ENCODE data around the gene CAPN7. TPM values are rescaled to one million over a fixed set of nuclear protein-coding genes. Genes with fewer than 3 reads are reported as not detected.
A peak's percentile ranks its signal among the peaks of the same experiment; 100 is the strongest.

Gene CAPN7
- total RNA-seq, 4 donors from 2014 or later: 37.5 to 88.4 (median 59.5) TPM

GRCh38 chr3:15281817-15282216 lies 75.8 kb downstream of the CAPN7 start:
- no peaks in the 10 kb centered on the region for H3K36me3 ChIP-seq
- WGBS, 2 donors (ENCODE audit: low coverage in 1 of 2): 90 to 100% methylated on average over 1 to 2 of the region's 9 CpGs
- H3K27ac ChIP-seq: no peak overlapping the region
- no peaks in the 10 kb centered on the region for H3K9me3 ChIP-seq
- H3K4me3 ChIP-seq: no peak overlapping the region
- no peaks in the 10 kb centered on the region for H3K27me3 ChIP-seq
- no peak for ATAC-seq
- no peak for TF ChIP-seq POLR2A (IDR thresholded peaks at IDR 0.05)
- H3K4me1 ChIP-seq: peaks cover 0 to 25% (median 7%) of the 10 kb centered on the region in 3 donors

GRCh38 chr3:15283702-15284101 lies 77.7 kb downstream of the CAPN7 start:
- WGBS, 2 donors (ENCODE audit: low coverage in 1 of 2): 100% methylated on average over 1 of the region's 1 CpG; no CpG with 5 or more reads in 1 of the 2 donors
- Histone ChIP-seq H3K27ac (no peak overlapping the region), H3K4me3 (no peak overlapping the region), H3K9me3 (no peaks in the 10 kb centered on the region), H3K4me1 (peaks cover 0 to 42% (median 7%) of the 10 kb centered on the region in 3 donors), H3K27me3 (no peaks in the 10 kb centered on the region), H3K36me3 (no peaks in the 10 kb centered on the region)
- ATAC-seq: no peak
- no peak for TF ChIP-seq POLR2AphosphoS5 (IDR thresholded peaks at IDR 0.05)
- TF ChIP-seq POLR2A (IDR thresholded peaks at IDR 0.05): no peak
- TF ChIP-seq EP300 (IDR thresholded peaks at IDR 0.05): no peak
- TF ChIP-seq, protein P1, sequence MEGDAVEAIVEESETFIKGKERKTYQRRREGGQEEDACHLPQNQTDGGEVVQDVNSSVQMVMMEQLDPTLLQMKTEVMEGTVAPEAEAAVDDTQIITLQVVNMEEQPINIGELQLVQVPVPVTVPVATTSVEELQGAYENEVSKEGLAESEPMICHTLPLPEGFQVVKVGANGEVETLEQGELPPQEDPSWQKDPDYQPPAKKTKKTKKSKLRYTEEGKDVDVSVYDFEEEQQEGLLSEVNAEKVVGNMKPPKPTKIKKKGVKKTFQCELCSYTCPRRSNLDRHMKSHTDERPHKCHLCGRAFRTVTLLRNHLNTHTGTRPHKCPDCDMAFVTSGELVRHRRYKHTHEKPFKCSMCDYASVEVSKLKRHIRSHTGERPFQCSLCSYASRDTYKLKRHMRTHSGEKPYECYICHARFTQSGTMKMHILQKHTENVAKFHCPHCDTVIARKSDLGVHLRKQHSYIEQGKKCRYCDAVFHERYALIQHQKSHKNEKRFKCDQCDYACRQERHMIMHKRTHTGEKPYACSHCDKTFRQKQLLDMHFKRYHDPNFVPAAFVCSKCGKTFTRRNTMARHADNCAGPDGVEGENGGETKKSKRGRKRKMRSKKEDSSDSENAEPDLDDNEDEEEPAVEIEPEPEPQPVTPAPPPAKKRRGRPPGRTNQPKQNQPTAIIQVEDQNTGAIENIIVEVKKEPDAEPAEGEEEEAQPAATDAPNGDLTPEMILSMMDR (IDR thresholded peaks at IDR 0.05): no peak

- no peaks in the 10 kb centered on the region for H3K9me3 ChIP-seq
- H3K27me3 ChIP-seq: no peaks in the 10 kb centered on the region
- no peak for ATAC-seq
- TF ChIP-seq POLR2AphosphoS5 (IDR thresholded peaks at IDR 0.05) (no peak), POLR2A (IDR thresholded peaks at IDR 0.05) (no peak), EP300 (IDR thresholded peaks at IDR 0.05) (no peak)
- TF ChIP-seq, protein P1 (IDR thresholded peaks at IDR 0.05): no peak
- WGBS, 2 donors (ENCODE audit: low coverage in 1 of 2): 46 to 57% methylated on average over 3 of the region's 5 CpGs
- H3K36me3 ChIP-seq: no peaks in the 10 kb centered on the region
- no peak overlapping the region for H3K27ac ChIP-seq
- H3K4me1 ChIP-seq: peaks cover 0 to 42% (median 7%) of the 10 kb centered on the region in 3 donors
- no peak overlapping the region for H3K4me3 ChIP-seq
These were observed 78.3 kb downstream of the CAPN7 start for GRCh38 chr3:15284121-15284889.

DNA sequence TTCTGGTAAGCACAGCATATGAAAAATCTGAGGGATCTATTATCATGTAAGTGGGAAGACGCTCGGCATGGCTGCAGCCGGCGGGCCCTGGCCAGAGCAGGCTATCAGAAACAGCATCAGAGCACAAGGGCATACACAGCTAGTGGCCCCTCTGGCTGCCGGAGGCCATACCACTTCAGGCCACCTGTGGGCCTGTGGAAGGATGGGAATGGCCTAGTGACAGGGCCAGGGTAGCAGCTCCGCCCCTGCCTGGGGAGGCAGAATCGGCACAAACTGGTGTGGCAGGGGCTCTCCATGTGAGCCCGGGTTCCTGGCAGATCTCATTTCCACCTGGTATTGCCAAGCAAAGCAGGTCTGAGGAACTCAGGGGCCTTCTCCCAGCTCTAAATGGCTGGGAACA lies 80.0 kb downstream of the CAPN7 start:
- Histone ChIP-seq H3K27ac (peak overlapping the region in 2 of 4 donors; percentile 63 to 75), H3K27me3 (no peaks in the 10 kb centered on the region), H3K4me1 (peaks cover 0 to 36% (median 4%) of the 10 kb centered on the region in 3 donors), H3K36me3 (no peaks in the 10 kb centered on the region), H3K9me3 (no peaks in the 10 kb centered on the region), H3K4me3 (no peak overlapping the region)
- TF ChIP-seq POLR2AphosphoS5 (IDR thresholded peaks at IDR 0.05) (no peak), EP300 (IDR thresholded peaks at IDR 0.05) (no peak), POLR2A (IDR thresholded peaks at IDR 0.05) (no peak)
- TF ChIP-seq, protein P1 (IDR thresholded peaks at IDR 0.05): no peak
- WGBS, 2 donors (ENCODE audit: low coverage in 1 of 2): 92% methylated on average over 5 of the region's 8 CpGs; no CpG with 5 or more reads in 1 of the 2 donors
- ATAC-seq: no peak

DNA sequence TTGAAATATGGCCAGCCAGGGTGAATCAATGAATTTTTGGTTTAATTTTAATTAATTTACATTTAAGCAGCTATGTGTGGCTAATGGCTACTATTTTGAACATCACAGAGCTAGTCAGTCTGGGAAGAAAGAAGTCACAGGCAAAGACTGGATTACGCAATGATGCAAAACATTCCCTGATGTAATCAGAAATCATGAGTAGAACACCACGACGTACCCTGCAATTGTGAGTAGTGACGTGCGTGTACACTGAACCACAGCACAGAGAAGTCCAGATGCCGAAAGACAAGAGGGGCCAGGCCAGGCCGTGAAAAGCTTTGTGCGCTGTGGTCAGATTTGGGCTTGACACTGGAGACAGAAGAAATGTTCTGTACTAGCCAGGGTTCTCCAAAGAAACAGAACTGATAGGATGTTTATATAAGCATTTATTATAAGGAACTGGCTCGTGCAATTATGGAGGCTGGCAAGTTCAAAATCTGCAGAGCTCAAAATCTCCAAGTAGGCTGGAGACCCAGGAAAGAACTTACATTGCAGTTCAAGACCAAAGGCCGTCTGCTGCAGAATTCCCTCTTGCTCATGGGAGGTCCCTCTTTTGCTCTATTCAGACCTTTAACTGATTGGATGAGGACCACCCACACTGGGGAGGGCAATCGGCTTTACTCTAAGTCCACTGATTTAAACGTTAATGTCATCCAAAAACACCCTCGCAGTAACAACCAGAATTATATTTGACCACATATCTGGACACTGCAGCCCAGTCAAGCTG lies 81.7 kb downstream of the CAPN7 start:
- 35 to 64% methylated on average over 7 to 13 of the region's 13 CpGs for WGBS, 2 donors (ENCODE audit: low coverage in 1 of 2)
- Histone ChIP-seq H3K36me3 (no peaks in the 10 kb centered on the region), H3K4me3 (no peak overlapping the region), H3K27ac (peak overlapping the region in 3 of 4 donors; percentile 42 to 75 (median 63)), H3K27me3 (no peaks in the 10 kb centered on the region), H3K9me3 (no peaks in the 10 kb centered on the region), H3K4me1 (peaks cover 0 to 53% (median 13%) of the 10 kb centered on the region in 3 donors)
- peak; percentile 95 for ATAC-seq
- TF ChIP-seq EP300 (IDR thresholded peaks at IDR 0.05) (peak; percentile 28), POLR2AphosphoS5 (IDR thresholded peaks at IDR 0.05) (peak; percentile 86), POLR2A (IDR thresholded peaks at IDR 0.05) (no peak)
- TF ChIP-seq, protein P1 (IDR thresholded peaks at IDR 0.05): no peak

Data from gastroesophageal sphincter (tissue), 4 donors.